SK-N-SH treated with all-trans-retinoic acid at 6 μM for 48 hours (cell line): ENCODE data around the gene IGFBP7.

Experiments used
- CSRNP3 ChIP-seq: fragments of 250-450 bp; sonication (Bioruptor Pico); IDR thresholded peaks from 2 replicates; pipeline ENCODE4 v1.5.1; 2021; ENCODE audit warnings: mild to moderate bottlenecking, moderate library complexity
- PPARA ChIP-seq: fragments of 250-450 bp; sonication (Bioruptor Pico); IDR thresholded peaks from 2 replicates; pipeline ENCODE4 v1.5.0; 2020; ENCODE audit warnings: mild to moderate bottlenecking, borderline replicate concordance
- ZNF70 ChIP-seq: fragments of 450-650 bp; formaldehyde crosslinking; IDR thresholded peaks from 2 replicates; pipeline ENCODE4 v1.5.0; 2020; ENCODE audit warnings: mild to moderate bottlenecking, moderate library complexity
- ZNF8 ChIP-seq: fragments of 450-650 bp; formaldehyde crosslinking; IDR thresholded peaks from 2 replicates; pipeline ENCODE4 v1.5.0; 2020; ENCODE audit warnings: mild to moderate bottlenecking, moderate library complexity

- TF ChIP-seq ZNF8 (CRISPR knock-in tag) (no peak), PPARA (CRISPR knock-in tag) (no peak), ZNF70 (no peak), CSRNP3 (CRISPR knock-in tag) (no peak)
Measured at GRCh38 chr4:57109411-57109846, 756 bp downstream of the IGFBP7 start.
